ENCODE data around the gene PFN3.
A peak's percentile ranks its signal among the peaks of the same experiment; 100 is the strongest.
"Not testable (repeated sequence)": the region's sequence is repeated elsewhere in the genome, so short reads cannot be mapped to it uniquely, and the experiment has no call there.

Gene PFN3

DNA sequence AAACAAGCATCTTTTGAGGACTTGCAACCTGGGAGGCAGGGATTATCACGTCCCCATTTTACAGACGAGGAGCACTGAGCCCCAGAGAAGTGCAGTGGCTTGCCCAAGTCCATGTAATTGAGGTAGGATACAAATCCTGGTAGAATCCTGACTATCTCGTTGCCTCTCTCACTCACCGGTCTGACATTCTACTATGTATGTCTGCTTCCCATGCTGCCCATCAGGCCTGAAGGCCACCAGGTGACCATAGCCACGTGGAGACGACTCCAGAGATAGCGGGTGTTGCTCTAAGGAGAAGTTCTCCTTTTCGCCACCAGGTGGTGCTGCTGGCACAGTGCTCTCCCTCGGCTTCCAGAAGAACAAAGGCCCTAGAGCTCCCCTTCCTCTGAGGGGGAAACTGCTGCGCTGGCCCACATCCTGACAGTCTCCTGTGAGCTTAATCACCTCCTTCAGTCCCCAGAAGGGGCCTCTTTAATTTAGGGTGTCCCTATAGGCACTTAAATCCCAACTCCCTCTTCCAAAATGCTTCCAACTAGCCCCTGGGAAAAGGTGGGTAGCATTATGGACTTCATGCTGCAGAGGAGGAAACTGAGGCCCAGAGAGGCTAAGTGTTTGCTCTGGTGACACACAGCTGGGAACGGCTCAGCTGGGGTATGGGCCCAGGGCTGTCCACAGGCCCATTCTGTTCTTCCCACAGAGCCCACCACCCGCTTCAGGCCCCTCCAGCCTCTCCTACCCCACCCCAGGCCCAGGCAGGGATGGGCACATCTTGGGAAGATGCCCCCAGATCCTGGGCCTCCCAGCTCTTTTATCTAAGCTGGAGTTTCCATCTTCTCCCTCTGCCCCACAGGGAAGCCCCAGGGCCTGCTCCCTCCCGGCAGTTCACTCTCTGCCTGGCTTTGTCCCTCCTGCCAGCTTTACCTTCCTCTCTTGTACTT is 9.8 kb downstream of the PFN3 start:
- peak; percentile 79 for DNase-seq

DNA sequence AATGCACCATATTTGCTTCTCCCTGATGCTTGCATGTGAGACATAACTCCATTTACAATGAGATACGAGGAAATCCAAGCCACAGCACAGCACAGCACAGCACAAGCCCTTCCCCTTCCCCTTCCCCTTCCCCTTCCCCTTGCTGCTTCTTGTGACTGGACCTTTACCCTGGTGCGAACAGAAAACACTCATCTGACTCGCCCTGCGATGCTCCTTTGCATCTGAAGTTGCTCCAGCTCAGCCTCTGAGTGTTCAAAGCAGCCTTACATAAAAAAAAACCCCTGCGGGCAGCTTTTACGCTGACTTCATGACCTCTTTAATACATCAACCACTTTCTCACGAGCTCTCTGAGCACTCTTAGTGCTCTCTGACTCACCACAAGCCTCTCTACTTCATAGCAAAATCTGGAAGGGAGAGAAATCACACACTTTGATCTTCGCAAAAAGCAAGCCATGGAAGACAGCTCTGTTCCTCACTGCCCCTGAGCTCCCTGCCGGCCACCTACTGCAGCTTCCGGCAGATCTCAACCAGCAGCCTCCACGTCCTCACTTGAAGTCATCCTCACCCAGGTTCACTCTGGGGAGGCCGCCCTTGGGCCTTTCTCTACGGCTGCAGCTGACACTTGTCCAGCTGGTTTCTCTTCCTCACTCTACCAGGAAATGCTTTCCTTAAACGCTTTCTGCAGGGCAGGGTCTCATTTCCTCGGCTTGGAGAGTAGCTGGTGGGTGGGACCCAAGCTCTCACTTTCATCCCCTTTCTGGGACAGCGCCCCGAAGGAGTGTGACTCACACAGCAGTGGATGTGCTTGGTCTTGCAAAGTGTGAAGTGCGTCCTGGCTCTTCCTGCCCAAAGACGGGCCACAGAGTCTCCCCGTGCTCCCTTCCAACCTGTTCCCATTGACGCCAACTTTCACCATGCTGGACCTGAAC is 11.0 kb downstream of the PFN3 start:
- no peak for DNase-seq

DNA sequence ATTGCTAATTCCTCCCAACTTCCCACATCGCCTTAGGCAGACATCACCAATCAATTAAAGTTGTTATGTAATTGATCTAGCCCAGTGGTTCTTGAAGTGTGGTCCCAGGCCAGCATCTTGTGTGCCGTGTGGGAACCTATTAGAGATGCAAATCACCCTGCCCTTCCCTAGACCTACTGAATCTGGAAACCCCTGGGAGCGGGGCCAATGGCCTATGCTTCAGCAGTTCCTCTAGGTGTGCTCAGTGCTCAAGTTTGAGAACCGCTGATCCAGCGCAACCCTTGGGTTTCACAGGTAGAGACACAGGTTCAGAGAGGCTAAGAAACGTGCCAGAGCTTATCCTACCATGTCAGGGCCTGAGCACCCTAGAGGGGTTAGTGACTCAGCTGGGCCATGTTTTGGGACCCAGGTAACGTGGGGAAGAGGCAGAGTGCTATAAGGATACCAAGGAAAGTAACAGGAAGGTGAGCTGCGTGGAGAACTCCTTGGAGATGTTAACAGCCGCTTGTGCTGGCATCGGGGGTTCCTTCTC is 11.9 kb downstream of the PFN3 start:
- no peak for DNase-seq

DNA sequence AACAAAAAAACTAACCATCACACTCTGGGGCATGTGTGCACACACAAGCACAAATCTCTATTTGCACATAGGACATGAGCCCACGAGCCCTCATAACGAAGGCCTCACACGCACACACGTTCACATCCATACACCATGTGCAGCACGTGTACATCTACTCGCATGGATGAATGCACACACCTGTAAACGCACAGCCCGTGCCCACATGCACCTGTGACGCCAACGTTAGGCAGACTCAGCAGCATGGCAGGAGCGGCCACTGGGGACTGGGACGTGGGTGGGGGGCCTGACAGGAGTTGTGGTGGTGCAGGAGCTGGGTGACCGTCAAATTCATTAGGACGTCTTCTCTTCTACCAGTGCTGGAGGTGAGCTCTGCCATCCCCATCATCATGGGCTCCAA is 13.1 kb downstream of the PFN3 start:
- DNase-seq: no peak

DNA sequence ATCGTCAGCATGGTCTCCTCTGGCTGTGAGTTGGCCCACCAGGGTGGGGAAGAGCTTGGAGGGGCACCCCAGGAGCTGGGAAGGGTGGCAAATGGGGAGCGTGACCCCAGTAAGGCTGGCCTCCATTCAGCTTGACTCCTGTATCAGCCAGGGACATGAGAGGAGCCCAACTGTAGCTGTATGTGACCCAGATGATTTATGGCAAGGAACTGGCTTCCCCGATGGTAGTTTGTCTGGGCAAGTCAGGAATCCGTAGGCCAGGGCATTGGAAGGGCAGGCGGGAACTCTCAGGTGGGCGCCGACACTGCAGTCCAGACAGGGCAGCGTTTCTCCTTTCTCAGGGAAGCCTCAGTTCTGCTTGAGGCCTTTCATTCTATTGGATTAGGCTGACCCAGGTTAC is 13.9 kb downstream of the PFN3 start:
- no peak for DNase-seq

DNA sequence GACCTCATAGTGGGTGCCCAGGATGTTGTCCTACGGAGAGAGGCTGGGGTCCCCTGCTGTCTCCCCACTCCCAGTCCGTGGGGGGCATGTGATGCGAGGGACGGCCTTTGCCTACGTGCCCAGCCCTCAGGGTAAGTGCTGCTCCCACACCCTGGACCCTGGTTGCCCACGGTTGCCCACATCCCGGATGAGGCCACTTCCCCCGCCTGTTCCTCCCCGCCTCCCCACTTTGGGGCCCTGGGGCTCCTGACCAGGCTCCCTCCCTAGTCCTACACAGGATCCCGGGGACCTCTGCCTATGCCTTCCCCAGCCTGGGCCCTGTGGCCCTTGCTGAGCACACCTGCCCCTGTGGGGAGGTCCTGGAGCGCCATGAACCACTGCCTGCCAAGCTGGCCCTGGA is 14.7 kb downstream of the PFN3 start:
- no peak for DNase-seq

DNA sequence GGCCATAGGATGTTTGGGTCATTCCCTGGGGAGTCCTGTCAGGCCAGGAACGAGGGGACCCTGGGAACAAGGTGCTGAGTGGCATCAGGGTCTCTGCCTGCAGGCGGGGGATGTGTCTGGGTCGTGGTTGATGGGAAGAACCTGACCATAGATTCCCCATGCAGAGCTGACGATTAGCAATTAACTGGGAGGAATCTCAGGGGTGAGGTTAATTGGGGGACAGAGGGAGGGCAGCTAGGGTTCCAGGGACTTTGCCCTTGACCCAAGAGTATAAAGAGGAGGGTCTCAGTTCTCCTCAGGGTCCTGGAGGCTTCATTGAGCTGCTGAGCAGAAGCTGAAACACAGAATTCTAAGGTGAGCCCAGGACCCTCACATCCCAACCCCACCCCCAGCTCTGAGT is 16.3 kb downstream of the PFN3 start, which contains the start of gene SLC34A1:
Gene SLC34A1 (plus strand): TSS at position 301 of the 400 bp plus-strand sequence. CDS start 1,308 bp downstream, outside the sequence.
- no peak for DNase-seq

DNA sequence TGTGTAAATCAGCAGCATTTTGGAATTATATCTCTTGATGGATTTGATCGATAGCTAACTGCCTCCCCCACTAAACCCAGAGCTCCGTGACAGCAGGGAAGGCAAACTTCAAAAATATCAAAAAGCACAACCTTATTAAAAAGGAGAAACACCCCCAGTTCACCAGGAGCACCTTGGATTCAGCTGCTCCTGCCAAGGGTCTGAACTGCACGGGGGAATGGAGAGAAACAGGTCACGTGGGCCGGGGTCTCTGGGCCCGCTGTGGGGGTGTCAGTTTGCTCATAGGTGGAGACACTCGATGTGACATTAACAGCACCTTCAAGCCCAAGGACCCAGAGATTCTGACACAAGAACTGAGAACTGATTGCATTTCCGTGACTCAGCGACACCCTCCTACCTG is 17.3 kb downstream of the PFN3 start:
- no peak for DNase-seq

DNA sequence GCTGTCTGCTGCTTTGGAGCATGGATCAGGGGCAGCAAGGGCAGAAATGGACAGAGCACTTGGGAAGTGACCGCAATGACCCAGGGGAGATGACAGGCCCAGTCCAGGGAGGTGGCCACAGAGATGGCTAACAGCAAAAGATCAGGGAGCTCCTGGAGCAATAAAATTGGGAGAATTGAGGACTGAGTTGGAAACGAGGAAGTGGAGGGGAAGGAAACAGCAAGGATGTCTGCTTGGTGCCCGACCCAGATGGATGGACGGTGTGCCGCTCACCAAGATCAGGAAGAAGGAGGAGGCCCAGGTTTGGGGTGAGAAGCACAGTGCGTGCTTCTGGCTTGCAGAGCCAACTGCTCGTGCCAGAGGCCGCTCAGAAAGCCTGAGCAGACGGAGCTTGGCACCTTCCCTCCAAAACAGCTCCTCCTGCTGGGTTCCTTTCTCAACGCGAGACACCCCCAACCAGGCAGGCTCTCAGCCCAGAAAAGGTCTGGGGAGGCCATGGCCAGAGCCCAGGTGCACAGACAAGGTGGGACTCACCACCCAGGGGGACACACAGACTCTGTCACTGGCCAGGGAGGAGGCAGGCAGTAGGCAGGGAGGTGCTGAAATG is 17.9 kb downstream of the PFN3 start:
- peak; percentile 26 for DNase-seq

DNA sequence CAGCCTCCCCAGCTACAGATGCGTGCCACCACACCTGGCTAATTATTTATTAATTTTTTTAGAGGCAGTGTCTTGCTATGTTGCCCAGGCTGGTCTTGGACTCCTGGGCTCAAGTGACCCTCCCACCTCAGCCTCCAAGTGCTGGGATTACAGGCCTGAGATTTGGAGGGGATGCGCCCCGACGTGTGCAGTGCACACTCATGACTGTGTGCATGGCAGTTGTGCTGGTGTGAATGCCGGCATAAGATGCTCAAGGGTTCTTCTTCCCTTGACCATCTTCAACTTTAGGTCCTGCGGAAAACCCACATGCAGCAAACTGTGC is 19.7 kb downstream of the PFN3 start:
- no peak for DNase-seq

DNA sequence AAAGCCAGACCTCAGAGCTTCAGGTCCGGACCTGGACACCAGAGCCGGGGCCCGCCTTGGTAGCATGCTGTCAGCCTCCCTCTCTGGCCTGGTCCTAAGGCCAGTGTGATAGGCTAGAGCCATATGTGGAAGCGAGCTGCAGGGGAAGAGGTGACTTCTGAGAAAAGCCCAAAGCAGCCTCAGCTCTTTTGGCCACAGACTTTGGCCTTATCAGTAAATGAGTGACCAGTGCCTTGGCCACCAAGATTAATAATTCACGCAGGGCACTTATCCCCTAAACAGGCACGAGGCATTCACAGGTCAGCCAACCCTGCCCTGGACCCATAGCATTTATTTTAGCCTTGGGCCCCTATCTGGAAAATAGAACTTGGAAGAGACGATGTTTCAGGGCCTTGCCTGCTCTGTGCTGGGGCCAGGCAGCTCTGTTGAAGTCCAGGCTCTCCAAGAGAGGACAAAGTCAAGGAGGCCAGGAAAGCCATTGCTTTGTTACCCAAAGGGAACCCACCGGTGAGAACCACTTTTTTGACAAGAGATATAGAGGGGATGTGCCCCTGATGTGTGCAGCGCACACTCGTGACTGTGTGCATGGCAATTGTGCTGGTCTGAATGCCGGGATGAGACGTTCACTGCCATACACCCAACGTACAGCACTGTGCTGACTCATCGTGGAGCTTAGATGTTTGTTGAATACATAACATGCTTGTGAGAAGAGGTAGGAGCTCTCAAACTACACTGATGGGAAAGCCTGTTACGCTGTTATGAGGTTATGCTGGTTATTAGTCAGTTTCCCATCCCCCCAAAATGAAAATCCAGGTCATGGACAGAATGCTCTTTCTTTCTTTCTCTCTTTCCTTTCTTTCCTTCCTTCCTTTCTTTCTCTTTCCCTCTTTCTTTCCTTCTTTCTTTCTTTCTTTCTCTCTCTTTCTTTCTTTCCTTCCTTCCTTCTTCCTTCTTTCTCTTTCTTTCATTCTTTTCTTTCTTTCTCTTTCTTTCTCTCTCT is 21.3 kb downstream of the PFN3 start:
- DNase-seq: no peak

DNA sequence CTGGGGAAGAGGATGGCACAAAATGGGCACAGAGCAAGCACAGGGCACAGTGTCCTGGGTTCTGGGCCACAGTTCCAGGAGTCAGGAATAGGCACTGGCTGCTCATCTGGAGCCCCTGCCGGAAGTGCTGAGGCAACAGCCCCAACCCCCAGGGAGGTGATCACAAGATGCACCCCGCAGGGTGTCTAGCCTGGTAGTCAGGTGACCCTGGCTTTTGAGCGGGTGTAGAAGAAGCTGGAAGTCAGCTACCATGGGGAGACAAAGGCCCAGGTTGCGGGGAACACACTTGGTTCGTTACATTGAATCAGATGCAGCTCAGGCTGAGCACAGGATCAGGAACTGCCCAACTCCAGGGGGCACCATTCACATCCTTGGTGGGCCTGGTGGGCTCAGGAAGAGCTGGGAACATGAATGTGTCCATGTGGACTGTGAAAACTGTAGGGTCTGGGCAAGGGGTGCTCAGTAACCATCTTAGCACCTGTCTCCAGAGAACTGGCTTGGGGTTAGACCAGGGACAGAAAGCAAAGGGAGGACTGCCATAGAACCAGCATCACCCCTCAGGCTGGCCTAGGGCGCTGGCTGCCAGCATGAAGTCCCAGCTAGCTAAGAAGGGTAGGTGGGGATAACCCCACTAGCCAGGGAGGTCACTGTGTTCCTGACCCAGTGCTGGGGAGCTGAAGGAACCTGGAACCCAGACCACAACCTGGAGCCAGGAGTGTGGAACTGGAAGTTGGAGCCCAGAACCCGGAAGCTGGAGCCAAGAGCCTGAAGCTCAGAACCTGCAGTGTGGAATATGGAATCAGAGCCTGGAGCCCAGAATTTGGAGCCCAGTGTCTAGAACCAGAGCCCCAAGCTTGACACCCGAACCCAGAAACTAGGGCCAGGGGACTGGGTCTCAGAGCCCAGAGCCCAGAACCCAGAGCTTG is 22.3 kb downstream of the PFN3 start:
- DNase-seq: no peak

DNA sequence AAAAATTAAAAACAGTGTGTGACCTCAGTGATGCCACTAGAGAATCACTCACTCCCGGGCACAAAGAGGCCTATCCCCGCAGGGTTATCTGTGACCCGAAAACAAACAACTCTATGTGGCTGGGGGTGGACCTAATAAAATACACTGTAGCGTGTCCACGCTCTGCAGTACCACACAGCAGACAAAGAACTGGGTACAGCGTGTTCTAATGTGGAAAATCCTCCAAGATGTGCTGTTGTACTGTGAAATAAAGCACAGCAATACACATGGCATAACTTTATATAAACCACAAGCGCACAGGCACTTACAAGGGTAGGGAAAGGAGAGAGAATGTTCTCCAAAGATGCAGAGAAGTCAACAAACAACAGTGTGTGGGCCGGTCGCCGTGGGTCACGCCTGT is 24.4 kb downstream of the PFN3 start:
- DNase-seq: no peak

DNA sequence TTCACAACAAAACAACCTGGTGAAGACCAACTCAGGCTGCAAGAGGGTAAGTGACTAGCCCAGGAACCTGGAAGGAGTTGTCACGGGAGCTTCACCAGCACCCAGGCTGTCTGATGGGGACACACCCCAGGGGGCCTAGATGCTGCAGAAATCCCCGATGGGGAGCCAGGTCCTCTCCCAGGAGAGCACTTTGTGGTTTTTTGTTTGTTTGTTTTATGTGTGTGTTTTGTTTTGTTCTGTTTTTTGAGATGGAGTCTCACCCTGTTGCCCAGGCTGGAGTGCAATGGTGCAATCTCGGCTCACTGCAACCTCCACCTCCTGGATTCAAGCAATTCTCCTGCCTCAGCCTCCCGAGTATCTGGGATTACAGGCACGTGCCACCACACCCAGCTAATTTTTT is 24.9 kb downstream of the PFN3 start:
- not testable (repeated sequence) for DNase-seq

DNA sequence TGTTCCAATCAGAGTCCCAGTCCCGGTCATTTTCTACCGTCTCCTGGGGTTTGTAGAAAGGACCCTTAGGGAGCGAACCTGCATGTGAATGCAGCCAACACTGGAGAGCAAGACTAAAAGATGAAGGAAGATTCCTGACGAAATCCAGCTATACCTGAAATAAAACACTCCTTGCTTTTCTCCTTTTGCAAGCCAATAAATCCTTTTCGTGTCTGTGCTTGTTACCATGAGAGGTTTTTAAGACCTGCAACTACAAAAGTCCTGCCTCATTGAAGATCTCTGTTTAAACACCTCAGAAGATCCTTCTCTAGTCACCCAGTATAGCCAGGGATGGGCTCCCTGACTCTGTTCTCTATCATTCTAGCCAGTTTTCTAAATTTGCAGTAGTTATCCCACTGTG is 26.2 kb downstream of the PFN3 start:
- DNase-seq: no peak

DNA sequence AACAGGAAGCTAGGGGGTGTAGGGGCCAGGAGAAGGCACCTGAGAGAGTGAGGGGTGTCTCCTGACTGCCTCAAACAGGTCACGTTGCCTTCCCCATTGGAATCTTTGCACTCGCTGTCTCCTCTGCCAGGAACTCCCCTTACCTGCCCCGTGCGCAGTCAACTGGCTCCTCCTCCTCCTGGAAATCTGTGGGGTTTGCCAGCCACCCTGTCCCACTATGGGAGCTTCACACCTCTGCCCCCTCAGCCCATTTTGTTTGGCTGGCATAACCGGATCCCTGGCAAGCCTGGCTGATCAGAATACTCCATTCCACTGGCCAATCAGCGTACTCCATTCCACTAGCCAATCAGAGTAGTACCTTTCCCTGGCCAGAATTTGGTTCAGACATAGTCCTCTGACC is 26.7 kb downstream of the PFN3 start:
- no peak for DNase-seq

DNA sequence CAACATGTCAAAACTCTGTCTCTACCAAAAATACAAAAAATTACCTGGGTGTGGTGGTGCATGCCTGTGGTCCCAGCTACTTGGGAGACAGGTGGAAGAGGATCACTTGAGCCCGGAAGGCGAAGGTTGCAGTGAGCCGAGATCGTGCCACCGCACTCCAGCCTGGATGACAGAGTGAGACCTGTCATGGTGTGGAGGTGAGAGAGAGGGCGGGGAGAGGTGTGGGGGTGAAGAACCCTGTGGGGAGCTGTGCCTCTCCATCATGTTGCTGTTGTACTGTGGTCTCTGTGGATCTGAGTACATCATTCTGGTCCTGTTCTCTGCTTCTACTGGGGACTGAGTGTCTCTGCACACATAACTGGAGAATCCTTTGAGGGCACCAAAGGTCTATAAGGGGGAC is 27.6 kb downstream of the PFN3 start:
- no peak for DNase-seq

DNA sequence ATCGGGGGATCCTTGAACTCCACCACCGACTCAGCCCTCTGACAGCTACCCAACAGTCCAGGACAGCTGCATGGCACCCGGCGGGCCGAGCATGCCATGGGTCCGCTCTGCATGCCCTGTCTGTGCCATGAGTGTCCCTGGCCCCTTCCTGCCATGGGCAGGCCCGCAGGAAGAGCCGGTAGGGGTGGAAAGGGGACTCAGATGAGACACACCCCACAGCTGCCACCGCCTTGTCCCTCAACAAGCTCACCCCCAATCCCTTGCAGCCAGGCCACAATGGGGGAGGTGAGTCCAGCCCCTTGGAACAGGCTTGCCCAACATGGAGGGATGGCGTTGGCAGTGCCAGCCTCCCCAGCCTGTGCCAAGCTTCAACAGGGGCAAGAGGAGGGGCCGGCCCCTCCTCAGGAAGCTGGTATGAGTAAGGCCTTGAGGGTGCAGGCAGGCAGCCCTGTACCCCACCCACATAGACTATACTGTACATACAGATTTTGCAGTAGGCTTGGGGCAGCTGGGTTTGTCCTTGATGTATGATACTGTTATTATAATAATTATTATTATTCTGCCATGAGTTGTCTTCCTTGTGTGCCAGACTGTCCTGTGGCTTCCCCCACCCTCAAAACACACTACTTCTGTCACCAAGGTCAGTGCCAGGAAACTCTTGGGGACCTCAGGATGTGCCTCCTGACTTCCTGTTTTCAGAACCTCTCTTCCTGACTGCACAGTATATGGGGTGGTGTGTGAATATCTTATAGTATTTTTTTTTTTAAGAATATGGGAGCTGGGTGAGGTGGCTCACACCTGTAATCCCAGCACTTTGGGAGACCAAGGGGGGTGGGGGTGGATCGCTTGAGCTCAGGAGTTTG is 28.2 kb downstream of the PFN3 start:
- no peak for DNase-seq

Measured in midbrain (tissue), 1 donor.